ENCODE data around the gene CACNA1C.

GRCh38 chr12:2691006-2691344, 638.2 kb downstream of the CACNA1C start:
- TF ChIP-seq, protein P1, sequence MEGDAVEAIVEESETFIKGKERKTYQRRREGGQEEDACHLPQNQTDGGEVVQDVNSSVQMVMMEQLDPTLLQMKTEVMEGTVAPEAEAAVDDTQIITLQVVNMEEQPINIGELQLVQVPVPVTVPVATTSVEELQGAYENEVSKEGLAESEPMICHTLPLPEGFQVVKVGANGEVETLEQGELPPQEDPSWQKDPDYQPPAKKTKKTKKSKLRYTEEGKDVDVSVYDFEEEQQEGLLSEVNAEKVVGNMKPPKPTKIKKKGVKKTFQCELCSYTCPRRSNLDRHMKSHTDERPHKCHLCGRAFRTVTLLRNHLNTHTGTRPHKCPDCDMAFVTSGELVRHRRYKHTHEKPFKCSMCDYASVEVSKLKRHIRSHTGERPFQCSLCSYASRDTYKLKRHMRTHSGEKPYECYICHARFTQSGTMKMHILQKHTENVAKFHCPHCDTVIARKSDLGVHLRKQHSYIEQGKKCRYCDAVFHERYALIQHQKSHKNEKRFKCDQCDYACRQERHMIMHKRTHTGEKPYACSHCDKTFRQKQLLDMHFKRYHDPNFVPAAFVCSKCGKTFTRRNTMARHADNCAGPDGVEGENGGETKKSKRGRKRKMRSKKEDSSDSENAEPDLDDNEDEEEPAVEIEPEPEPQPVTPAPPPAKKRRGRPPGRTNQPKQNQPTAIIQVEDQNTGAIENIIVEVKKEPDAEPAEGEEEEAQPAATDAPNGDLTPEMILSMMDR (conservative IDR thresholded peaks at IDR 0.05 in 1 of 2, IDR thresholded peaks at IDR 0.05 in 1 of 2; ENCODE audit: extremely low read depth in 1 of 2, insufficient read depth in 1 of 2, low read depth in 1 of 2, low read length in 2 of 2): no peak
- no peak for TF ChIP-seq EZH2 (IDR thresholded peaks at IDR 0.05; ENCODE audit: borderline replicate concordance, low read length)
